Measurements from ENCODE around the gene SLC4A3.

GRCh38 chr2:219609149-219609750 lies 18.2 kb upstream of the SLC4A3 start:
- TF ChIP-seq CTCF (IDR thresholded peaks at IDR 0.05) (no peak), POLR2A (IDR thresholded peaks at IDR 0.05) (no peak)

Measured in right lobe of liver (tissue), 4 donors.